ENCODE measurements around the gene APOB.
A peak's percentile ranks its signal among the peaks of the same experiment; 100 is the strongest.

APOB gene

GRCh38 chr2:21043744-21044532 lies at the start of gene APOB:
TSS of gene APOB (minus strand) at chr2:21044073. CDS start at chr2:21043945, 128 bp downstream.
- Mint-ChIP-seq H3K9me3 (no peaks in the 10 kb centered on the region), H3K36me3 (ENCODE audit: low read depth) (no peaks in the 10 kb centered on the region), H3K4me1 (peaks cover 9% of the 10 kb centered on the region), H3K27me3 (ENCODE audit: low read depth) (peaks cover 74% of the 10 kb centered on the region), H3K4me3 (peak within 1 kb of the TSS; percentile 64 to 68 (median 65)), H3K27ac (no peak within 1 kb of the TSS)
- TF ChIP-seq CTCF (IDR thresholded peaks at IDR 0.05; ENCODE audit: unreplicated experiment in 3 of 3), result no peak

GRCh38 chr2:21092308-21092869 lies 48.5 kb upstream of the APOB start:
- no peak for TF ChIP-seq CTCF (IDR thresholded peaks at IDR 0.05; ENCODE audit: unreplicated experiment in 3 of 3)
- no peaks in the 10 kb centered on the region for H3K27me3 Mint-ChIP-seq (ENCODE audit: low read depth)

GRCh38 chr2:21084401-21084800 lies 40.5 kb upstream of the APOB start:
- Mint-ChIP-seq H3K27ac (no peak overlapping the region), H3K36me3 (ENCODE audit: low read depth) (no peaks in the 10 kb centered on the region), H3K4me1 (no peaks in the 10 kb centered on the region), H3K27me3 (ENCODE audit: low read depth) (peaks cover 4% of the 10 kb centered on the region), H3K9me3 (peaks cover 12% of the 10 kb centered on the region), H3K4me3 (no peak overlapping the region)
- TF ChIP-seq CTCF (IDR thresholded peaks at IDR 0.05; ENCODE audit: unreplicated experiment in 3 of 3), result no peak

More at GRCh38 chr2:21092308-21092869, 48.5 kb upstream of the APOB start:
- Mint-ChIP-seq H3K4me1 (no peaks in the 10 kb centered on the region), H3K27ac (no peak overlapping the region), H3K9me3 (peaks cover 3% of the 10 kb centered on the region), H3K4me3 (no peak overlapping the region), H3K36me3 (ENCODE audit: low read depth) (no peaks in the 10 kb centered on the region)

GRCh38 chr2:21083482-21083881 lies 39.6 kb upstream of the APOB start:
- no peaks in the 10 kb centered on the region for H3K36me3 Mint-ChIP-seq (ENCODE audit: low read depth)
- no peak overlapping the region for H3K4me3 Mint-ChIP-seq
- no peak overlapping the region for H3K27ac Mint-ChIP-seq
- peaks cover 16% of the 10 kb centered on the region for H3K9me3 Mint-ChIP-seq
- no peak for TF ChIP-seq CTCF (IDR thresholded peaks at IDR 0.05; ENCODE audit: unreplicated experiment in 3 of 3)
- peaks cover 4% of the 10 kb centered on the region for H3K27me3 Mint-ChIP-seq (ENCODE audit: low read depth)
- H3K4me1 Mint-ChIP-seq, result no peaks in the 10 kb centered on the region

- Mint-ChIP-seq H3K27ac (no peak overlapping the region), H3K9me3 (peaks cover 21% of the 10 kb centered on the region), H3K4me3 (no peak overlapping the region), H3K27me3 (ENCODE audit: low read depth) (peaks cover 8% of the 10 kb centered on the region), H3K36me3 (ENCODE audit: low read depth) (no peaks in the 10 kb centered on the region), H3K4me1 (no peaks in the 10 kb centered on the region)
- no peak for TF ChIP-seq CTCF (IDR thresholded peaks at IDR 0.05; ENCODE audit: unreplicated experiment in 3 of 3)
Observed at GRCh38 chr2:21078296-21078695, 34.4 kb upstream of the APOB start.
